ENCODE measurements around the gene HDGFL3.
A peak's percentile ranks its signal among the peaks of the same experiment; 100 is the strongest.

The HDGFL3 gene

DNA sequence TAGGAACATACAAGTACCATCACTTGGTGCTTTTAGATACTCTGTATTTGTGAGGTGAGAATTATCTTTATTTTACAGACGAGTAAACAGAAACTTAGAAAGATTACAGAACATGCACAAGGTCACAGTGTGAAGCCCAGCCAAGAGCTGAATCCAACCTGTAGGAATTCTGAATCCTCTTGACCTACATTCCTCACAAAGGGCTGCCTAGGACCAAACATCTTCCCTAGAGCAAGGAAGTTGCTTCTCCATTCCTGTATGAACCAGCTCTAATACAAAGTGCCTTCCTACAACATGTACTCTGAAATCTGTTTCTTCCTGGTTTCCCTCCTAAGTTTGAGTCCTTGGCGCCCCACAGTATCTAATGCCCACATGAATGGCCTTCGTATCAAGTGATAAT is 2.9 kb downstream of the HDGFL3 start:
- Histone ChIP-seq H3K4me3 (ENCODE audit: low read depth, low read length) (no peak overlapping the region), H3K27ac (ENCODE audit: extremely low read depth, low read depth, low read length) (no peak overlapping the region), H3K4me1 (ENCODE audit: control insufficient read depth, insufficient read depth, low read length) (peaks cover 26% of the 10 kb centered on the region), H3K9me3 (ENCODE audit: control insufficient read depth, insufficient read depth, low read depth, low read length) (no peaks in the 10 kb centered on the region), H3K36me3 (ENCODE audit: control insufficient read depth in 2 of 2, insufficient read depth in 1 of 2, low read length in 2 of 2) (0 out of 3 replicates have a peak, but pooled peaks cover 0 to 3% of the 10 kb centered on the region in 2 experiments)
- TF ChIP-seq, protein P1, sequence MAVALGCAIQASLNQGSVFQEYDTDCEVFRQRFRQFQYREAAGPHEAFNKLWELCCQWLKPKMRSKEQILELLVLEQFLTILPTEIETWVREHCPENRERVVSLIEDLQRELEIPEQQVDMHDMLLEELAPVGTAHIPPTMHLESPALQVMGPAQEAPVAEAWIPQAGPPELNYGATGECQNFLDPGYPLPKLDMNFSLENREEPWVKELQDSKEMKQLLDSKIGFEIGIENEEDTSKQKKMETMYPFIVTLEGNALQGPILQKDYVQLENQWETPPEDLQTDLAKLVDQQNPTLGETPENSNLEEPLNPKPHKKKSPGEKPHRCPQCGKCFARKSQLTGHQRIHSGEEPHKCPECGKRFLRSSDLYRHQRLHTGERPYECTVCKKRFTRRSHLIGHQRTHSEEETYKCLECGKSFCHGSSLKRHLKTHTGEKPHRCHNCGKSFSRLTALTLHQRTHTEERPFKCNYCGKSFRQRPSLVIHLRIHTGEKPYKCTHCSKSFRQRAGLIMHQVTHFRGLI (tag by site-specific recombination; IDR thresholded peaks at IDR 0.05): peak; percentile 47; the same call in 1 of the 2 replicates
- no peak for TF ChIP-seq ZNF138 (tag by site-specific recombination; IDR thresholded peaks at IDR 0.05; ENCODE audit: borderline replicate concordance)
- TF ChIP-seq ZBTB17 (tag by site-specific recombination; IDR thresholded peaks at IDR 0.05): peak; percentile 27; the same call in 1 of the 2 replicates
- TF ChIP-seq SCRT2 (tag by site-specific recombination; IDR thresholded peaks at IDR 0.05): peak; percentile 66
- POLR2A ChIA-PET: interaction anchor here (1.1 to 2.4 kb wide), 3 partner anchors 138 to 455 kb away, joined by 4 to 8 read pairs (median 5); partner anchors contain the start of genes BTBD1 and C15orf40
- CTCF ChIA-PET: interaction anchor here (0.6 to 1.0 kb wide), 3 partner anchors 10 to 142 kb away, joined by 3 to 4 read pairs (median 3); no protein-coding TSS in a partner anchor

DNA sequence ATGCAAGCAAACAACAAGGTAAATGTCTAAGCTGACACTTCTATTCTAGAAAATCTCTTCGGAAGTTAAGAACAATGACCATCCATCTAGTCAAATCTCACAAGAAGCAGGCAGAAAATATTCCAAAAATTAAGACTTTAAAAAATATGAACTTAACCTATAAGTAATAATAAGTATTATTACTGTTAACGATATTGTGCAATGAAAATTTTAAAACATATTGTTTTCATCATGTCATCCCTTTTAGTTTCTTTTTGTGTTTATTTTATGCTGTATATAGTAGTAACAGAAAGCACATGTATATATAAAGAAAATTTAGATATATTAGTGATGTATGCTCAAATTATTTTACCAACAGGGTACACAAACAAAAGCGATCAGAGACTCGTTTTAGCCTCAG is 4.1 kb downstream of the HDGFL3 start:
- no peak overlapping the region for H3K27ac ChIP-seq (ENCODE audit: extremely low read depth, low read depth, low read length)

GRCh38 chr15:83200589-83200988 is 7.0 kb downstream of the HDGFL3 start:
- Histone ChIP-seq H3K36me3 (ENCODE audit: control insufficient read depth in 2 of 2, insufficient read depth in 1 of 2, low read length in 2 of 2) (0 out of 3 replicates have a peak, but pooled peaks cover 0 to 3% of the 10 kb centered on the region in 2 experiments), H3K4me1 (ENCODE audit: control insufficient read depth, insufficient read depth, low read length) (peaks cover 35% of the 10 kb centered on the region), H3K27ac (ENCODE audit: extremely low read depth, low read depth, low read length) (no peak overlapping the region), H3K4me3 (ENCODE audit: low read depth, low read length) (no peak overlapping the region), H3K9me3 (ENCODE audit: control insufficient read depth, insufficient read depth, low read depth, low read length) (no peaks in the 10 kb centered on the region)
- TF ChIP-seq ZNF792 (tag by site-specific recombination; IDR thresholded peaks at IDR 0.05) (no peak), KLF16 (tag by site-specific recombination; IDR thresholded peaks at IDR 0.05) (no peak), KLF17 (tag by site-specific recombination; IDR thresholded peaks at IDR 0.05) (no peak)
- TF ChIP-seq, protein P2, sequence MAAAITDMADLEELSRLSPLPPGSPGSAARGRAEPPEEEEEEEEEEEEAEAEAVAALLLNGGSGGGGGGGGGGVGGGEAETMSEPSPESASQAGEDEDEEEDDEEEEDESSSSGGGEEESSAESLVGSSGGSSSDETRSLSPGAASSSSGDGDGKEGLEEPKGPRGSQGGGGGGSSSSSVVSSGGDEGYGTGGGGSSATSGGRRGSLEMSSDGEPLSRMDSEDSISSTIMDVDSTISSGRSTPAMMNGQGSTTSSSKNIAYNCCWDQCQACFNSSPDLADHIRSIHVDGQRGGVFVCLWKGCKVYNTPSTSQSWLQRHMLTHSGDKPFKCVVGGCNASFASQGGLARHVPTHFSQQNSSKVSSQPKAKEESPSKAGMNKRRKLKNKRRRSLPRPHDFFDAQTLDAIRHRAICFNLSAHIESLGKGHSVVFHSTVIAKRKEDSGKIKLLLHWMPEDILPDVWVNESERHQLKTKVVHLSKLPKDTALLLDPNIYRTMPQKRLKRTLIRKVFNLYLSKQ (tag by site-specific recombination; IDR thresholded peaks at IDR 0.05; ENCODE audit: borderline replicate concordance): no peak
- CTCF ChIA-PET: interaction anchor here (0.6 kb wide), 2 partner anchors 63 to 185 kb away, joined by 3 read pairs; no protein-coding TSS in a partner anchor
- POLR2A ChIA-PET: no interaction called here

More for the DNA sequence above, 4.1 kb downstream of the HDGFL3 start:
- no peak overlapping the region for H3K4me3 ChIP-seq (ENCODE audit: low read depth, low read length)
- H3K4me1 ChIP-seq (ENCODE audit: control insufficient read depth, insufficient read depth, low read length): peaks cover 28% of the 10 kb centered on the region
- H3K9me3 ChIP-seq (ENCODE audit: control insufficient read depth, insufficient read depth, low read depth, low read length): no peaks in the 10 kb centered on the region
- ChIA-PET CTCF (interaction anchor here (0.6 to 1.4 kb wide), 2 partner anchors 9 to 193 kb away, joined by 3 to 4 read pairs; no protein-coding TSS in a partner anchor), POLR2A (no interaction called here)
- no peak for TF ChIP-seq ZNF555 (tag by site-specific recombination; conservative IDR thresholded peaks at IDR 0.05)
- no peak for TF ChIP-seq ZBTB21 (tag by site-specific recombination; IDR thresholded peaks at IDR 0.05)
- no peak for TF ChIP-seq FEZF1 (tag by site-specific recombination; IDR thresholded peaks at IDR 0.05)
- no peak for TF ChIP-seq BCL11B (tag by site-specific recombination; IDR thresholded peaks at IDR 0.05; ENCODE audit: low read depth)
- TF ChIP-seq ZNF211 (tag by site-specific recombination; IDR thresholded peaks at IDR 0.05; ENCODE audit: low read depth): no peak
- no peak for TF ChIP-seq ZNF416 (tag by site-specific recombination; IDR thresholded peaks at IDR 0.05)
- no peak for TF ChIP-seq ZNF596 (tag by site-specific recombination; IDR thresholded peaks at IDR 0.05)
- no peak for TF ChIP-seq SETDB1 (IDR thresholded peaks at IDR 0.05; ENCODE audit: insufficient read length, low read length)
- H3K36me3 ChIP-seq (ENCODE audit: control insufficient read depth in 2 of 2, insufficient read depth in 1 of 2, low read length in 2 of 2): 0 out of 3 replicates have a peak, but pooled peaks cover 0 to 3% of the 10 kb centered on the region in 2 experiments
